SKM-1 treated with dmso at 0.1 percent for 144 hours (cell line): ENCODE results near the gene SUSD6.
"Not testable (repeated sequence)": the region's sequence is repeated elsewhere in the genome, so short reads cannot be mapped to it uniquely, and the experiment has no call there.

Experiments
- DNase-seq: peaks from one replicate; lab custom pipeline; 2025; ENCODE audit not compliant: unreplicated experiment; lab: John Stamatoyannopoulos, UW

SUSD6 gene

DNA sequence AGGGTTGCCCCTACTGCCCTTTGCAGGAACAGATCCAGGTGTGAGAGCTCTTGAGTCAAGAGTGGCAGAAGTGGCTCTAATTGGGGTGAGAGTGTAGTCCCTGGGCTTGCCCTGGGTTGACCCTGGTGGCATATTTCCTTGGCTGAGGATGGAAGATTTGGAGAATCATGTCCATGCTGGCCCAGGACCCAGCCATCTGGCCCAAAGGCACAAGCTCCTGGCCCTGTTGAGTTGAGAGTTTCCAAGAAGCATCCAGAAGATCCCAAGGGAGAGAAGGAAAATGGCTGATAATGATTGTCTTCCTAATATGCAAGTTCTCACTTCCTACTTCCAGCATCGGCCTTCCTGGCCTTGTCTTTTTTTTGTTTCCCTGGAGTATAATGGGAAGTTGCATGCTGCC is 100.1 kb downstream of the SUSD6 start:
- no peak for DNase-seq

DNA sequence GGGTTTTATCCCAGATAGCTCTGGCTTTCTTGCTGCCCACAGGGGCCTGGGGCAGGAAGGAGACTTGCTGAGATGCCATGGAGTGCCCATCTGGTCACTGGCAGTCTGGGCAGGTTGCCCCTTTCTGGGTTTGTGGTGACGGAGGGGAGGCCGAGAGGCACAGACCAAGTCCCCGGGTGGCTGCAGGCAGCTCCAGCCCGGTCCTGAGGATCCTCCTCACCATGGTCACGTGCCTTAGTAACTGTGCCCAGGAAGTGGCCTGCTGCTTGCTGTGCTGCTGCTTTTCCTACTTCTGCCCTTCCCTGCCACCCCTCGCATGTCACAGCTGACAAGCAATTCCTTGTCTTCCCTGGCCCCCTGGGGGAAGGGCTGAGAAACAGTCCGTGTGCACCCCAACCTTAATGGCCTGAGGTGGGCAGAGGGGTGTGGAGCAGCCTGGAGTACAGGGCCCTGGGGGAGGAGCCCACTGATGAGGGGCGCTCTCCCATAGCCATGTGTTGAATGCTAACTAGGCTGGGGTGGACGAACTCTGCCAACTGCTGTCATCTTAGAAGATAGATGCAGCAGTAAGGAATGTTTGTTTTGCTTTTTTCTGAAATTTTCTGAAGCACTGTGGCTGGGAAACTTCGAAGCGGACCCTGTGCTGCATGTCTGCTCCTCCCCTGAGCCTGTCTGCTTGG is 100.6 kb downstream of the SUSD6 start:
- DNase-seq: no peak

DNA sequence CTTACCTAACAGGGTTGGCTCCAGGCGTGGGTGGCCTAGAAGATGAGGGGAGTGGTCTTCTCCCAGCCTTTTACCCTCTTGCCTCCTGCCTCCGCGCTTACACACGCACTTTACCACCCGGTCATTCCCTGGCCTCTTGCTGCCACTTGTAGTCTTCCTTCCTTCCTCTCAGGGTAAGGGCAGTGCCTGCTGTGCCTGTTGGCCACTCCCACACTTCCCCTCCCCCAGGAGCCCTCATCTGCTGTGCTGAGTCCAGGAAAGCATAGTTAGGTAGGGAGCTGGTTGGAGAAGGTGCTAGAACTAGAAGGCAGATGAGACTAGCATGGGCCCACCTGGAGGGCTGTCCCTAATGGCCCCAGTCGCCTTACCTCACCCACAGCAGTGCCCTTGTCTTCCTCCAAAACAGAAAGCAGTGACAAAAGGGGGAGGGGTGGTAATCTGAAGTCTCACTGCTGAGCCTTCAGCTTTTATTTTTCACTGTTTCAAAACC is 101.2 kb downstream of the SUSD6 start:
- no peak for DNase-seq

- DNase-seq: no peak
Observed at GRCh38 chr14:69713209-69713781, 101.9 kb downstream of the SUSD6 start.

GRCh38 chr14:69713993-69714679 is 102.7 kb downstream of the SUSD6 start:
- no peak for DNase-seq

DNA sequence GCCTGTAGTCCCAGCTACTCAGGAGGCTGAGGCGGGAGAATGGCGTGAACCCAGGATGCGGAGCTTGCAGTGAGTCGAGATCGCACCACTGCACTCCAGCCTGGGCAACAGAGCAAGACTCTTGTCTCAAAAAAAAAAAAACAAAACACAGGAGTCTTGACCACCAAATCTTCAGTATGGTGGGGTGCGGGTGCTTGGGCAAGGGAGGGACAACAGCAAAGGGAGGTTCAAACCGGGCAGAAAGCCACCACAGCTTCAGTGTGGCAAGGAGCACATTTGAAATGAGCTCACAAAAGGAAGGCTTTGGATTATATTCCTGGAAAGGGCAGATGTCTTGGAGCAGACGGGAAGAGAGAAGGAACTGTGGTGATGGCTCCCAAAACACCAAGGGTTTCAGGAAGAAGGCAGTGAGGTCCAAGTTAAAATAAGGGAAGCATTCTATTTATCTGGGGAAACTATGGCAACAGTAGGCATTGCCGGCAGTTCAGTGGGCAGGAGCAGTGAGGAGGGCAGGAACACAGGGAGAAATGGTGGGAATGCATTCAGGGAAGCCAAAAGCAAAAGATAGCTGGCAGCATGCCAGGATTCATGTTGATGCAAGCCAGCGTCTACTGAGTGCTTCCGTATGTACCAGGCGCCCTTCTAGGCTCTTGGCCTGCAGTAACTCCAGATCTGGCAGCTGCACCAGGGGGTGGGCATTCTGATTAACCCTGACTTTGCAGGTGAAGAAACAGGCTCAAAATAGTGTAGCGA is 104.5 kb downstream of the SUSD6 start:
- no peak for DNase-seq

DNA sequence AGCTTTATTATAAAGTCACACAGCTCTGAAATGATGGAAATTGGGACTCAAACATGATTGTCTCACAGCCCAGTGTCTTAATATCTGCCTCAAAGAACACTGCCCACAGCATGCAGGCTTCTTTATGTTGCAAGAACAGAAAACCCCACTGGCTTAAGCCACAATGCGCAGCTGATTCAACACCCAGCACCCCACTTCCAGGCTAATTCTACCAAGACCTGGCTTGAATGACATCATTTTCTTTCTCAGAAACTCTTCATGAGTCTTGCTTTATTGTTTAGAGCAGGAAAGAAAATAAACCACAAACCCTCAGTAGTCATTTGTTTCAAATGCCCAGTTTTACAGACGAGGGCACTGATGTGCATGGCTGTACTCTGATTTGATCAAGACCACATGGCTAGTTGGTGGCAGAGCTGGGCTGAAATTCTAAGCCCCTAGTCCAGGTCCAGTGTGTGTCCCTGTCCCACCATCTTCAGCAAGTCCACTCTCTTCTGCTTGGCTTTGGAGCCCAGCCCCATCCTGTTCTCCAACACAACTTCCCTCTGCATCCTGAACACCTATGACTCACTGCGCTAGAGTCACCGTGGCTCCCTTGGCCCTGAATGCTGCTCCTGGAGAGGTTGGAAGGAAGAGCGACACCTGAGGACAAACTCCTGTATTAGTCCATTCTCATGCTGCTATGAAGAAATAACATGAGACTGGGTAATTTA is 105.2 kb downstream of the SUSD6 start:
- DNase-seq: no peak

- not testable (repeated sequence) for DNase-seq
Observed at GRCh38 chr14:69718614-69719013, 107.2 kb downstream of the SUSD6 start.

DNA sequence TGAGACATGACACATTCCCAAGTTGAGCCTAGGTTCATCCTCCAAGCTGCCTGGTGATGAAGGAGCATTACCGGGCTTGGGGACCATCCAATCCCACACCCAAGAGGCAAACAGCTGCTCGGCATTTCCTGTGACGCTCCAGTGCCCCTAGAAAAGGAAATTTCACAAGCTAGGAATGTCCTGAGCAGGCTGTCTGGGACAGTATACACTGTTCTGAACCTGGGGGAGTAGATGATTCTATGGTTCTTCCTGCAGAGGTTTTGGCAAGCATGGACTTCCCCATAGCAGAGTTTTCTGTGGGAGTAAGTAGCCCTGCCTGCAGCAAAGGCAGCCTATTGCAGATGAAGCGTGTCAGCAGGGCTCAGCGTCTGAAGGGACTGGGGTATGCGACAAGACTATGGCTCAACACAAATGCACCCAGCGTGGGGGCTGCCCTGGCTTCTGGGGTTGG is 108.1 kb downstream of the SUSD6 start:
- DNase-seq: peak; percentile 39

- no peak for DNase-seq
Observed at GRCh38 chr14:69720912-69721311, 109.5 kb downstream of the SUSD6 start.

DNA sequence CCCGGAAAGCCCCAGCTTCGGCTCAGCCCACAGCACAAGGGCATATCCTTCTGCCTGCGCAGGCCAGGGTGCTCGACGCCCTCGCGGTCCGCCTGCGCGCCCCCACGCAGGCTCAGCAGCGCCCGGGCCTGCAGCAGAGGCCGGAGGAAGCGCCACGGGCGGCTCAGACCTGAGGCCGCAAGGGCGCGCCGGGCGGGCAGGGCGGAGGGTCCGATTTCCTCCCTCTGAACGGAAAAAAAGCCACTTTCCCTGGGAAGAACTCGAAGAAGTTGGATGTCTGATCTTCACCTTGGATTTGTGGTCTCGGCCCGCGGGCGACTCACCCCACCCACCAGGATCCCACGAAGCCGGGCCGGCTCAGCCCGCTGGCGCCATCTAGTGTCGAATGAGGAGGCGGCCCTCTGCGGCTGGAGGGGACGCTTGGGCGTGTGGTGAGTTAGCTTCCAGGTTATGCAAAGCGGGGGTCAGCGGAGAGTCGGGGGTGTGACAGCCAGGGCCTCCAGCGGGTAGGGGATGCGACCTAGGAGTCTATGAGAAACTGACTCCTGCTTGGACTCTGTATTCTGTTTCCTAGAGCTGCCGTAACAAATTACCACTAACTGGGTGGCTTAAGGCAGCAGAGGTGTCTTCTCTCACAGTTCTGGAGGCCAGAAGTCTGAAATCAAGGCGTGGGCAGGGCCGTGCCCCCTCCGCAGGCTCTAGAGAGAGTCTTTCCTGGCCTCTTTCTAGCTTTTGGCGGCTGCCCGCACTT is 115.5 kb downstream of the SUSD6 start:
- DNase-seq: no peak

GRCh38 chr14:69727860-69728259 is 116.5 kb downstream of the SUSD6 start:
- DNase-seq: no peak

GRCh38 chr14:69731919-69732598 is 120.7 kb downstream of the SUSD6 start:
- not testable (repeated sequence) for DNase-seq

DNA sequence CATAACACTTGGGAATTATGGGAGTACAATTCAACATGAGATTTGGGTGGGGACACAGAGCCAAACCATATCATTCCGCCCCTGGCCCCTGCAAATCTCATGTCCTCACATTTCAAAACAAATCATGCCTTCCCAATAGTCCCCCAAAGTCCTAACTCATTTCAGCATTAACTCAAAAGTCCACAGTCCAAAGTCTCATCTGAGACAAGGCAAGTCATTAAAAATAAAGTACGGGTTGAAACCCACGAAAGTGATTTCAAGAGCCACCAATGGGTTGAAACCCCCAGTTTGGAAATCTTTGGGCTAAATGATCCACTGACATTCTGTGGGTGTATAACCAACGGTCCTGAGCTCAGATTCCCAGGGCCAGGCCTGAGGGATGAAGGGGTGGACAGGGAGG is 125.0 kb downstream of the SUSD6 start:
- not testable (repeated sequence) for DNase-seq

- DNase-seq: no peak
Observed at GRCh38 chr14:69741055-69741454, 129.7 kb downstream of the SUSD6 start.

DNA sequence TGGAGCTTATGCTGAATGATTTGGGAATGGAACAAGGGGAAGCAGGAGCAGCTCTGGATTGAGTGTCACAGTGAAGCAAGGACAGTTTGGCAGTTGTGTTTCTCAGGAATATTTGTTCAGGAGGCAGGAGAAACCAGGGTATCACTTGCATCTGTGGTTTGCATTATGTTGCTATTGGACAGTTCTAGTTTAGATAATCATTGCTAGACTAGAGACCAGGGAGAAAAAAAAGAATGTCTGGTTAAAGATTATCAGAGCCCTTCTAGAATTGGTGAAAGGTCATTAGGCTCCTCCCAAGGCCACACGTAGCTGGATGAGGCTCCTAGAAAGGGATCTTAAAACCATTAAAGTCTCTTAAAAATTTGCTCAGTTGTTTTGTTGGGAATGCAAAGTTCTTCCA is 138.6 kb downstream of the SUSD6 start:
- no peak for DNase-seq

- DNase-seq: no peak
Observed at GRCh38 chr14:69750495-69750894, 139.1 kb downstream of the SUSD6 start.

DNA sequence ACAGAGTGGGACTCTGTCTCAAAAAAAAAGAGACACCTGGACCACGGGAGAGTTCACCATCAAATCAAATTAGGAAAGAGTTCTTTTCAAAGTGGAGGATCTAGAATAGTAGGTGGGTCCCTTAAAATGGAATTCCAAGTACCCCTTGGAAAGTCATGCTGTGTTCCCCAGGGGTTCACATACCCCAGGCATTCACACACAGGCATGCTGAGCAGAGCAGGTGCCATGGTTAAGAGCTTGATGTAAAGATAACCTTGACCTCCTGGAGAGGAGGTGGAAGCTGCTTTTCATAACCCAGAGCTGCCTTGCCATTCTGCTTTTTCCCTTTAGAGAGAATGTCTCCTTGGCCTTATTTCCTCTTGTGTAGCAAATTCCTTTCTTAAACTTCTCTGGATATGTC is 141.4 kb downstream of the SUSD6 start:
- DNase-seq: no peak

- no peak for DNase-seq
Observed at GRCh38 chr14:69753860-69754259, 142.5 kb downstream of the SUSD6 start.

DNA sequence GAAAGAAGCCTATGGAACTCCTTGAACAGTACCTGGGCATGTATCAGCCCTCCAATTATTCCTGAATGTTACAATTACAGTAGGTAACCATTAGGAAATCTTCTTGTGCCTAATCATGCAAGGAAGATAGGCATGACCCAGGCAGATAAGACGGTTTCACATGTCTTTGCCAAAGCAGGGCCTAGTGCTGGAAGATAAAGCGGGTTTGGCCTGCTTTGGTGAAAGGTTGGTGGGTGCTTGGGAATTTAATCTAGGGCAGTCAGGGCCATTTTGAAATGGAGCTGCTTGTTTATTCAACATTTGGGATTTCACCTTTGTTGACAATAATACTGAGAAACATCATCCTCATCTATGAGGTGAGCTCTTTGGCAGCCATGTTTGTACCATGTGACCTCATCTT is 143.1 kb downstream of the SUSD6 start:
- no peak for DNase-seq
